ENCODE results near the gene ANKRD12. TPM values are rescaled to one million over a fixed set of nuclear protein-coding genes. Genes with fewer than 3 reads are reported as not detected.

The ANKRD12 gene
- total RNA-seq, 4 donors from 2014 or later: 13.0 to 60.3 (median 23.4) TPM

DNA sequence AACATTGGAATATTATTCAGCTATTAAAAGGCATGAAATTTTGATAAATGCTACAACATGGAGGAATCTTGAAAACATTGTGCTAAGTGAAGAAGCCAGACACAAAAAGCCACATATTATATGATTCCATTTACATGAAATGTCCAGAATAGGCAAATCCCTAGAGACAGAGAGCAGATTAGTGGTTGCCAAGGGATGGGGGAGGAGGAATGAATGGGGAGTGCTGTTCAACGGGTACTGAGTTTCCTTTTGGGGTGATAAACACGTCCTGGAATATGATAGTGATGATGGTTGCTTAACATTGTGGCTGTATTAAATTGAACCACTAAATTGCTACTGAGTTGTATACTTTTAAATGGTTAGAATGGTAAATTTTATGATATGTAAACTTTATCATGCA, 189.1 kb downstream of the ANKRD12 start:
- intact Hi-C loops (cut with DNase I): no loop called here
- Histone ChIP-seq H3K27ac (no peak overlapping the region), H3K9me3 (peaks cover 0 to 6% (median 0%) of the 10 kb centered on the region in 3 donors), H3K4me3 (no peak overlapping the region), H3K4me1 (no peaks in the 10 kb centered on the region), H3K27me3 (no peaks in the 10 kb centered on the region), H3K36me3 (no peaks in the 10 kb centered on the region)
- TF ChIP-seq, protein P1, sequence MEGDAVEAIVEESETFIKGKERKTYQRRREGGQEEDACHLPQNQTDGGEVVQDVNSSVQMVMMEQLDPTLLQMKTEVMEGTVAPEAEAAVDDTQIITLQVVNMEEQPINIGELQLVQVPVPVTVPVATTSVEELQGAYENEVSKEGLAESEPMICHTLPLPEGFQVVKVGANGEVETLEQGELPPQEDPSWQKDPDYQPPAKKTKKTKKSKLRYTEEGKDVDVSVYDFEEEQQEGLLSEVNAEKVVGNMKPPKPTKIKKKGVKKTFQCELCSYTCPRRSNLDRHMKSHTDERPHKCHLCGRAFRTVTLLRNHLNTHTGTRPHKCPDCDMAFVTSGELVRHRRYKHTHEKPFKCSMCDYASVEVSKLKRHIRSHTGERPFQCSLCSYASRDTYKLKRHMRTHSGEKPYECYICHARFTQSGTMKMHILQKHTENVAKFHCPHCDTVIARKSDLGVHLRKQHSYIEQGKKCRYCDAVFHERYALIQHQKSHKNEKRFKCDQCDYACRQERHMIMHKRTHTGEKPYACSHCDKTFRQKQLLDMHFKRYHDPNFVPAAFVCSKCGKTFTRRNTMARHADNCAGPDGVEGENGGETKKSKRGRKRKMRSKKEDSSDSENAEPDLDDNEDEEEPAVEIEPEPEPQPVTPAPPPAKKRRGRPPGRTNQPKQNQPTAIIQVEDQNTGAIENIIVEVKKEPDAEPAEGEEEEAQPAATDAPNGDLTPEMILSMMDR (IDR thresholded peaks at IDR 0.05): no peak
- no peak for TF ChIP-seq POLR2A (IDR thresholded peaks at IDR 0.05)
- no peak for DNase-seq
- WGBS, 2 donors: 70 to 91% methylated on average over 2 of the region's 2 CpGs

- Histone ChIP-seq H3K9me3 (peaks cover 0 to 6% (median 0%) of the 10 kb centered on the region in 3 donors), H3K36me3 (no peaks in the 10 kb centered on the region), H3K4me3 (no peak overlapping the region), H3K4me1 (peaks cover 2 to 4% (median 2%) of the 10 kb centered on the region in 3 donors), H3K27ac (no peak overlapping the region), H3K27me3 (no peaks in the 10 kb centered on the region)
- WGBS, 2 donors: 92 to 93% methylated on average over 2 of the region's 2 CpGs
- intact Hi-C loops (cut with DNase I): no loop called here
- no peak for DNase-seq
- TF ChIP-seq, protein P1 (IDR thresholded peaks at IDR 0.05): no peak
- no peak for TF ChIP-seq POLR2A (IDR thresholded peaks at IDR 0.05)
Observed at GRCh38 chr18:9328776-9329175, 192.2 kb downstream of the ANKRD12 start.

DNA sequence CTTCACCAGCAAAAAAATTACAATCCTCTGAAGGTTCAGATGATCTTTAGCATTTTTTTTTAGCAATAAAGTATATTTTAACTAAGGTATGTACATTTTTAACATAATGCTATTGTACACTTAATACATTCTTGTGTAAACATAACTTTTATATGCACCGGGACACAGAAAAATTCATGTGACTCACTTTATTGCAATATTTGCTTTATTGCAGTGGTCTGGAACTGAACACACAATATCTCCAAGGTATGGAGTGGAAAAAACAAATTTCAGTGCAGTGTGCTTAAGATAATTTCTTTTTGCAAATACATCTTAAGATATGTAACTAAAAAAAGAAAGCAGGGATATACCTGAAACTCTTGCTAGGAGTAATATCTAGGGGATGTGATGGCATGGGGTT, 192.9 kb downstream of the ANKRD12 start:
- H3K36me3 ChIP-seq: no peaks in the 10 kb centered on the region
- 38 to 63% methylated on average over 1 of the region's 1 CpG for WGBS, 2 donors
- no peak overlapping the region for H3K27ac ChIP-seq
- intact Hi-C loops (cut with DNase I): no loop called here
- no peak for DNase-seq
- peaks cover 2 to 8% (median 3%) of the 10 kb centered on the region in 3 donors for H3K4me1 ChIP-seq
- TF ChIP-seq, protein P1 (IDR thresholded peaks at IDR 0.05): no peak
- no peak for TF ChIP-seq POLR2A (IDR thresholded peaks at IDR 0.05)
- H3K4me3 ChIP-seq: no peak overlapping the region
- H3K27me3 ChIP-seq: no peaks in the 10 kb centered on the region
- peaks cover 0 to 6% (median 0%) of the 10 kb centered on the region in 3 donors for H3K9me3 ChIP-seq

- intact Hi-C loops (cut with DNase I): no loop called here
- H3K9me3 ChIP-seq: peaks cover 0 to 6% (median 0%) of the 10 kb centered on the region in 3 donors
- TF ChIP-seq POLR2A (IDR thresholded peaks at IDR 0.05): no peak
- TF ChIP-seq, protein P1 (IDR thresholded peaks at IDR 0.05): no peak
Observed at GRCh38 chr18:9330419-9330818, 193.8 kb downstream of the ANKRD12 start.

DNA sequence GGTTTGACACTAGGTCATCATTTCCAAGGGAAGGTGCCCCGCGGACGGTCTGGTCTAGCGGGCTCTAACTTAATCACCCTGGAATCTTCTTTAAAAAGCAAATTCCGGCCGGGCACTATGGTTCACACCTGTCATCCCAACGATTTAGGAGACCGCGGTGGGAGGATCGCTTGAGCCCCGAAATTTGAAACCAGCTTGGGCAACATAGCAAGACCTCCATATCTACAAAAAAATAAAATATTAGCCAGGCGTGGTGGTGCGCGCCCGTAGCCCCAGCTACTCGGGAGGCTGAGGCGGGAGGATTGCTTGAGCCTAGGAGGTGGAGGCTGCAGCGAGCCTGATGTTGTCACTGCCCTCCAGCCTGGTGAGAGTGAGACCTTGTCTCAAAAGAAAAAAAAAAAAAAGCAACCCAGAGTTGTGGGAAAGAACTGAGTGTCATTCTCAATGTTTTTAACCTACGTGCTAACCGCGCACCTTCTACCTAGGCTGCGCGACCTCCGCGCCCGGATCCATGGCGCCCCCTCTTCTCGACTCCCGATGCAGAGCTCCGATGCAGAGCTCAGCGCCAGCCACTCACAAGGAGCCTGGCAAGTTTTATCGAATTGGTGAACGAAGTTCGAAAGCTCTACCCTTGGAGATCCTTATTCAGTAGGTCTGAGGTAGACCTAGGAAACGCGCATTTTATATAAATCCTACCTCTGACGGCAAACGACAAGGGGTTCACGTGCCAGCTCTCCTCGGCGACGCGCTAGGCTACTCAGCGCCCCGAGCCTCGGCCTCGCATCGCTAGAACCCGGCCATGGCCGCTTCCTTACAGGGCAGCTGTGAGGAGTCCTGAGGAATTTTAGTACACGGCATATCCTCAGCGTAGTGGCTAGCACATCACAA, 197.1 kb downstream of the ANKRD12 start:
- intact Hi-C loops (cut with DNase I): no loop called here
- no peaks in the 10 kb centered on the region for H3K27me3 ChIP-seq
- TF ChIP-seq, protein P1 (IDR thresholded peaks at IDR 0.05): no peak
- no peak for TF ChIP-seq POLR2A (IDR thresholded peaks at IDR 0.05)
- peak overlapping the region; percentile 87 to 93 (median 90) for H3K27ac ChIP-seq
- peak; percentile 28 for DNase-seq
- H3K4me1 ChIP-seq: peaks cover 3 to 27% (median 8%) of the 10 kb centered on the region in 3 donors
- 42 to 63% methylated on average over 30 to 31 of the region's 52 CpGs for WGBS, 2 donors
- peak overlapping the region; percentile 77 to 86 (median 84) for H3K4me3 ChIP-seq
- H3K36me3 ChIP-seq: peaks cover 0 to 12% (median 0%) of the 10 kb centered on the region in 3 donors
- no peaks in the 10 kb centered on the region for H3K9me3 ChIP-seq

More at GRCh38 chr18:9330419-9330818, 193.8 kb downstream of the ANKRD12 start:
- no peak for DNase-seq
- no peaks in the 10 kb centered on the region for H3K27me3 ChIP-seq
- WGBS, 2 donors: 82 to 90% methylated on average over 2 to 3 of the region's 3 CpGs
- H3K4me1 ChIP-seq: peaks cover 3 to 13% (median 4%) of the 10 kb centered on the region in 3 donors
- H3K36me3 ChIP-seq: no peaks in the 10 kb centered on the region
- no peak overlapping the region for H3K4me3 ChIP-seq
- no peak overlapping the region for H3K27ac ChIP-seq

Data from esophagus squamous epithelium (tissue), 5 donors.